CD4-positive, alpha-beta T cell treated with Interleukin-1 beta for 1 hour (primary cell): ENCODE data around the gene MRPS2.

ENCODE experiments used
- DNase-seq, 2 donors: peaks; one replicate each; pipeline ENCODE4 v3.0.0-alpha.2; 2020 to 2022

MRPS2 gene

DNA sequence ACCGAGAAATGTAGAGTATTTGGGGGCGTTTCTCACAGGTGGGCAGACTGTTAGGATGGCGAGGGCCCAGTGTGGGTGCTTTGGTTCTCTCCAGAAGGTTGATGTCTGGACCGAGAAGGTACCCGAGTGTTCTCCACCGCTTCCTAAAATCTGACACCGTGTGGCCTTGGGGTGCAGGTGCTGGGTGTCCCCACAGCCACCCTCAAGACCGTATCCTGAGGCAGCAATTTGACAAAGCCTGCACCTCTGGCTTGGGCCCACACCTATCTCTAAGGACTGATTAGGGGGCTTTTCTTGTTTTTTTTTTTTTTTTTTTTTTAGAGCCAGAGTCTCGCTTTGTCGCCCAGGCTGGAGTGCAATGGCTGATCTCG, 19.6 kb upstream of the MRPS2 start:
- no peak for DNase-seq

DNA sequence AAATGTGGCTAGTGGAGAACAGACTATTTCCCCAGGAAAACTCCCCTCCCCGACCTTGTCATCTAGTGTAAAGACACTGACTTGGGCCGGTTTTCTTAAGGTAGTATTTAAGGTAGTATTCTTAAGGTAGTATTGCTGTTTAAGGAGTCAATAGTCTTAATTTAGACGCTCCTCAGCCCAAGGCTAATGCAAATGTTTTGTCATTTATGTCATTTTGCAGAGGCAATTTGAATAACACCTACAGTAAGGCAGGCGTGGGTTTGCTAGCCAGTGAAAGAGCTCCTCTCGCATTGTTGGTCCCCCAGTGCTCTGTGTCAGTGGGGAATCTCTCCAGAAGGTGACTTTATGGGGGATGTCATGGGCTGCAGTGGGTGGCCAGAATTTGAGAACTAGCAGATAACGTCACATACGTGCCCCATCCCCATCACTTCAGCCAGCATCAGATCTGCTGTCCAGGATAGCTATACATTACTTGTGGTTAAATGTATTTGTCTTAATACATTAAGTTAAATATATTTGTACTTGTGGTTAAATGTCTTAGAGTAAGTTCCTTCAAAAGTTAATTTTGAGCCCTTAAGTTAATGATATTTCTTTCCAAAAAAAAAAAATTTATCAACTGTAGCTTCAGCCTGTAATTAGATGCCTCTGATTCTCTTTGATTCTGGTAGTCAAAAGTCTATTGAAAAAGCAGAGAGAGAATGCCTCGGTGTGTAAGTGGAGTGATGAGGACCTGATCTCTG, 18.3 kb upstream of the MRPS2 start:
- DNase-seq, result no peak

DNA sequence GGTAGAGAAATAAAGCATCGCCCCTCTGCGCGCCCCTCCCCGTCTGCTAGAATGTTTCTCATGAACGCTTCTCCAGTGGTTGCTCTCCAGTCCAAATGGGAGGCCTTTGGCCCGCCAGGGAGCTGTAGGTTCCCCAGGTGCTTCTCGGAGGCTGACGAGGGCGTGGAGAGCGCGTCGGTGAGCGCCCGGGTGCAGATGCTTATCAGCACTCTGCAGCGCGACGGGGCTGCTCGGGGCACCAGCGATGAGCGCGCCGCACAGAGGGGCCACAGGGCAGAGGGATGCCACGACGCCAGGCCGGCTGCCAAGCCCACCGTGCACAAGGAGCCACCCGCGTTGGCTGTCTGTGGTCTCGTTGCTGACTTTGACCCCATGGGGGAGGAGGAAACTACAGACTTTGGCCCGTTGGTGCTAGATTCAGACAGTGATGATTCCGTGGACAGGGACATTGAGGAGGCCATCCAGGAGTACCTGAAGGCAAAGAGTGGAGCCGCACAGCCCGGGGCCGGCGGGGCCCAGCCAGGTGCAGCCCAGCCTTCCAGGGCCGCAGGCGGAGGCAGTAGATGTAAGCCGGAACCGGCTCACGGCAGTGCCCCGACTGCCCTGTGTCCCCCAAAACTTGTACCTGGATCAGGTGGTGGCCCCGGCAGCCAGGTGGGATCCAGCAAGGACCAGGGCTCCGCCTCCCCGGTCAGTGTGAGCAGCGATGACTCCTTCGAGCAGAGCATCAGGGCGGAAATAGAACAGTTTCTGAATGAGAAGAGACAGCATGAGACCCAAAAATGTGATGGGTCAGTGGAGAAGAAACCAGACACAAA, 15.8 kb upstream of the MRPS2 start:
- DNase-seq, result no peak

DNA sequence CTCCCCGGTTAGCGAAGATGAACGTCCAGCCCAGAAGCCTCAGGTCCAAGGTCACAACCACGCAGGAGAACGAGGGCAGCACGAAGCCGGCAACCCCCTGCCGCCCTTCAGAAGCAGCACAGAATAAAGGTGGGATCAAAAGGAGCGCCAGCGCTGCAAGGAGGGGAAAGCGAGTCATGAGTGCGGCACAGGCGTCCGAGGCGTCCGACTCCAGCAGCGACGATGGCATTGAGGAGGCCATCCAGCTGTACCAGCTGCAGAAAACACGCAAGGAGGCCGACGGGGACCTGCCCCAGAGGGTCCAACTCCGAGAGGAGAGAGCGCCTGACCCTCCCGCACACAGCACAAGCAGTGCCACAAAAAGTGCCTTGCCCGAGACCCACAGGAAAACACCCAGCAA, 15.1 kb upstream of the MRPS2 start:
- no peak for DNase-seq

DNA sequence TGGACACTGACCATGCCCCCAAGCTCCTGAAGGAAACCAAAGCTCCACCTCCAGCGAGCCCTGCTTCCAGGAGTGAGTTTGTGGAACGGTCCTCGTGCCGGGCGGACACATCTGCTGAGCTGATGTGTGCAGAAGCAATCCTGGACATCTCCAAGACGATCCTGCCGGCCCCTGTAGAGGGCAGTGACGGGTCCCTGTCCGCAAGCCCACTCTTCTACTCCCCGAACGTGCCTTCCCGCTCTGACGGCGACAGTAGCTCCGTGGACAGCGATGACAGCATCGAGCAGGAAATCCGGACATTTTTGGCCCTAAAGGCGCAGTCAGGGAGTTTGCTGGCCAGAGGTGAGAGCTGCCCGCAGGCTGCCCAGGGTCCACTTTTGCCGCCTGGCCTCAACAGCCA, 14.7 kb upstream of the MRPS2 start:
- no peak for DNase-seq

DNA sequence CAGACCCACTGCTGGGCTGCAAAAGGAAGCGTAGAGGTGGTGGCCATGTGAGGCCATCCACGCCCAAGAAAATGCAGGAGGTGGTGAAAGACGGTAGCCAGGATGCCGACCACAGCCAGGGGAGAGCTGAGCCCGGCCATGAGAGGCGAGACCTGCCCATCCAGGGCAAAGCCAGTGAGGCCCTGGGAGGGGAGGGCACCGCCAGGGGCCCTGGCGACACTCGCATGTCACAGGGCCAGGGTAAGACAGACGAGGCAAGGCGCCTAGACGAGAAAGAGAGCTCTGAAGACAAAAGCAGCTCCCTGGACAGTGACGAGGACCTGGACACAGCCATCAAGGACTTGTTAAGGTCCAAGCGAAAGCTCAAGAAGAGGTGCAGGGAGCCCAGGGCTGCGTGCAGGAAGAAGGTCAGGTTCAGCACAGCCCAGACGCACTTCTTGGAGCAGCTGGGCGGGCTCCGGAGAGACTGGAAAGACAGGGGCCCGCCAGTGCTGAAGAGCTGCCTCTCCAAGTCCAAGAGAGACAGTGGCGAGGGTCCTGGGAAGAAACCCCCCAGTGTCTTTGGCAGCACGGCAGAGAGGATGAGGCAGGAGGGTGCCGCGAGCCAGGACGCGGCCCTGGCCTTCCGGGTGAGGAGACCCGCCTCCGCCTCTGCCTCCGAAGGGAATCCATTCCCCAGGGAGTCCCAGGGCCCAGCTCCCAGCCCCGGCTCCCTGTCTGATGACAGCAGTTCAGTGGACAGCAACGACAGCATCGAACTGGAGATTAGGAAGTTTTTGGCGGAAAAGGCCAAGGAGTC, 14.0 kb upstream of the MRPS2 start:
- no peak for DNase-seq

DNA sequence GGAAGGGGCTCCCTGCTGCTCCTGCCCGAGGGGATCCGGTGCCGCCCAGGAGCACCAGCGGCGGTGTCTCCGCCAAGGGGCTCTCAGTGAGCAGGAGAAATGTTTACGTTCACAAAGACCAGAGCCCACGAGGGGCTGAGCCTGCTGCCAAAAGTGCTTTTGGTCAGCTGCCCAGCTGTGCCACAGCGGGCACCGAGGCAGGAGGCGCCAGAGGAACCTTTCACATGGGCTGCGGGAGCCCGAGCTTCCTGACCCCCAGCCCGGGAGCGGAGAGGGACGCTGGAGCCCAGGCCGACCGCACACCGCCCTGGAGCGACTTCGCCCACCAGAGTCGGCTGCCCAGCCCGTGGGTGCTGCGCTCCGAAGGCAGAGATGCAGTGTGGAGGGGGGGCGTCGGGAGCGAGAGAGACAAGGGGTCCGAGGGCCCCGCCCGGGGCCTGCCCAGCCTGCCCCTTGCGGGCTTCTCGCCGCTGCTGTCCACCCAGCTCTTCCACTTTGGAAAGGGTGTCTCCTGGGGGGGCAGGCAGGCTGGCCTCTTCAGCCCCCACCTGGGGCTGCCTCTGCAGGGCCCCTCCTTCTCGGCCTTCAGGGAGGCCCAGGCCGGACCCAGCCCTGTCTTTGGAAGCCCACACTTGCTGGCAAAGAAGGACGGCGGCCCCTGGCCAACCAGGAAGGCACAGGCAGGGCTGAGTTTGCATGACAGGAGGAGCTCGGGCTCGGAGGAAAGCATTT, 13.0 kb upstream of the MRPS2 start:
- DNase-seq, result no peak

DNA sequence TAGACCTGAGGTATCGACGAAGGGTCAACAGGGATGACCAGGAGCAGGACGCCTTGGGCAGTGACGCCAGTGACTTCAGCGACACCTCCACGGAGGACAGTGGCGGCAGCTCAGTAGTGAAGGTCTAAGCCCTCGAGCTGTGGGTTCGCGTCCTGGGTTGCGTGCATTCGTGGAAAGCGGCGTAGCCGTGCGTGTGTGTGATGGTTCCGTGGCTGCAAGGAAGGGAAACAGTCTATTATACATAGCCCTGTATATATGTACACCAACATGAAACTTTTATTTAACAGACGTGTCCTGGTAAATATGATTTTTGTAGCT, 12.5 kb upstream of the MRPS2 start:
- no peak for DNase-seq

DNA sequence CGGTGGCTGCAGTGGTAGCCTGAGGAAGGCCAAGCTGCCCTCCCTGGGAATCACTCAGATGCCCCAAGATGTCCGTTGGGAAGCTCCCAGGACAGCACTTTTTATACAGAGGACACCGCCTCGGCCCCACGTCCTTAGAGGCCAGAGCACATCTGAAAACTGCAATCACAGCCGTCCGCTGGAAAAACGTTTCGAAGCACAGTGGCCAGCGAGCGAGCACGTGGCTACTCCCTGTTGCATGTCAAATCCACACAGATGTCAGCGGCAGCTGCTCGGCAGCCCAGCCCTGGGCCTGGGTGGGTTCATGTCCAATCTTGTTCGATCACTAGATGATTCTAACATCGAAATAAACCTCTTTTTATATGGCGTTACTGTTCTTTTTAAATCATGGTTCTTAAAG, 12.0 kb upstream of the MRPS2 start:
- no peak for DNase-seq

DNA sequence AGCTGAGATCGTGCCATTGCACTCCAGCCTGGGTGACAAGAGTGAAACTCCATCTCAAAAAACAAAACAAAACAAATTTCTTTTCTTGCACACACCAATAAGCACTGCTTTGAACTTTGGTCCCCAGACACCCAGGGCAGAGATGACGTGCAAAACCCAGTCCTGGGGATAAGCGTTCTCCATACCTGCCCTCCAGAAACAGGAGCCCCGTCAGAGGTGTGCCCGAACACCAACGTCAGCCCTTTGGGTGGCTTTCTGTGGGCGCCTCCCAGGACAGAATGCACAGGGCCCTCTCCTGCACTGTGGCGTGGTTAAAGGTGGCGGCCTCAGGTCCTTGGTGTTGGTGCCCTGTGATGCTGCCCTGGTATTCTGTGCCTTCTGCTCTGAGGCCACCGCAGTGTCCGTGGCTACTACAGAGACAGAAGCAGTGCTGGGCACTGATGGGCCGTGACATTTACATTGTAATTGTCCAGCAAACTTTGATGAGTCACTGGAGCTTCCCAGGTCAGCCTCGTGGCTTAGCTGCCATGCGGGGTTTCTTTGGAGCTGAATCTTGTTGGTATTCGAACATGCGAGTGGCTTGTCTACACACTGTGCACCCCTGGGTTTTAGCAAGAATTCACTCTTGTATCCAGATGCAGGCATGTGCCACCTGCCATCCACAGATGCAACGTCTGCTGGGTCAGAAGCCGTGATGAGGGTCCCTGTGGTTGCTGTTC, 11.1 kb upstream of the MRPS2 start:
- no peak for DNase-seq

DNA sequence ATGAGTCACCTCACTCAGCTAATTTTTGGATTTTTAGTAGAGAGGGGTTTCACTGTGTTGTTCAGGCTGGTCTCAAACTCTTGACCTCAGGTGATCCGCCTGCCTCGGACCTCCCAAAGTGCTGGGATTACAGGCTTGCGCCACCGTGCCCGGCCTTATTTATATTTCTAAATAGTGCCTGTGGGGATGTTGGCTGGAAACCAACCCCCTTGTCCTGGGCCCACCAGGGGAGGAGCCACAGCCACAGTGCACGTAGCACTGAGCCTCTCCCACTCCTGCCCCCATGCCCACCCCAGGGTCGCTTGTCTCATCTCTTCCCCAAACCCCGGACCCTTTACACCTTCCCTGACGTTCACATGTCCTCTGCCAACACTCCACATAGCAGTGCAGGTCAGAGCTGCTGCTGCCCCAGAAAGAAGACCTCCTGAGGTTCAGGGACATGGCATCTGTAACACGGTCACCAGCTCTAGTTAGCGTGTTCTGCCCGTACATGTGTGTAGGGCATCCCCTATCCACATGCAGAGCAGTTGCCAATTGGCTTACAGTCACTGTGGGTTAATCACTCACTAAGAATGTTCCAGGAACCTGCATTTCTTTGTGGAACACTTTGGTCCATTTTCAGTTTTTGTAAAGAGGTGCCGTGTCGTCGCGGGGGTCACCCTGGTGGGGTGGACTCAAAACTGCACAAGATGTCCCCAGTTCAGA, 10.2 kb upstream of the MRPS2 start:
- DNase-seq, result no peak

DNA sequence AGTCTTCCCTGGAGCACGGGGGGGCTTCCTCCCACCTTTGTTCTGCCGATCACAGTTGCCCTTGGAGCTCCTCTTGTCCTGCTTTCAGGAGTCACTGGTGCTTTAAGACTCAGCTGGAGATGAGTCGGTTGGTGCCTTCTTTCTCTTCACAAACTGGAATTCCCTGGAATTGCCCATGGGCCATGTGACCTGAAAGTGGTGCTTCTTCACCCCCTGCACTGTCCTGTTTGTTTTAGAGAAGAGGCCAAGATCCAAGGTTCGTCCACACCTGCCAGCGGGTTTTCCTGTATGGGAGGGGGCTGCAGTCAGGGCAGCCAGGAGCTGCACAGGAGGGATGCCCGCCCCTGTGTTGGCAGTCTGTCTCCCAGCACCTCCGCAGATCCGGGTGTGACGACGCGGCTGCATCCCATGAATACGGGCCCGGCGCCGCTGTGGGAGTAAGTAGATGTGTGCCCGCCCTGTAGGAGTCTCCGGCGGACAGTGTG, 9.5 kb upstream of the MRPS2 start:
- DNase-seq, result no peak

DNA sequence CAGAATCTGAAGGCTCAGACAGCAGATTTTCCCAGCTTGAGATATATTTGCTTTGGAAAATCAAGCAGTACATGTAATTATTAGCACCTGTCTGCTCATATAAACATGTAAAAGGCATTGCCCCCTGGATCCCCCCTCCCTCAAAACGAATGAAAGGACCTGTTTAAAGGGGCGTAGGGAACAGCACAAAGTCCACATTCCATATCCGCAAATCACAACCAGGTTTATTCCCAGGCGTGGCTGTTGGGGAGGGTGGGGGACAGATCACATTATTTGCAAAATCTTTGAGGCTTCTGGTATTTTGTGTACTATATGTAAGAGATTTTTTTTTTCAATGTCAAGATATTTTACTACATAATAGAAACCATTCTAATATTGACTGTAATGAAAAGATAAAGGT, 8.7 kb upstream of the MRPS2 start:
- no peak for DNase-seq

DNA sequence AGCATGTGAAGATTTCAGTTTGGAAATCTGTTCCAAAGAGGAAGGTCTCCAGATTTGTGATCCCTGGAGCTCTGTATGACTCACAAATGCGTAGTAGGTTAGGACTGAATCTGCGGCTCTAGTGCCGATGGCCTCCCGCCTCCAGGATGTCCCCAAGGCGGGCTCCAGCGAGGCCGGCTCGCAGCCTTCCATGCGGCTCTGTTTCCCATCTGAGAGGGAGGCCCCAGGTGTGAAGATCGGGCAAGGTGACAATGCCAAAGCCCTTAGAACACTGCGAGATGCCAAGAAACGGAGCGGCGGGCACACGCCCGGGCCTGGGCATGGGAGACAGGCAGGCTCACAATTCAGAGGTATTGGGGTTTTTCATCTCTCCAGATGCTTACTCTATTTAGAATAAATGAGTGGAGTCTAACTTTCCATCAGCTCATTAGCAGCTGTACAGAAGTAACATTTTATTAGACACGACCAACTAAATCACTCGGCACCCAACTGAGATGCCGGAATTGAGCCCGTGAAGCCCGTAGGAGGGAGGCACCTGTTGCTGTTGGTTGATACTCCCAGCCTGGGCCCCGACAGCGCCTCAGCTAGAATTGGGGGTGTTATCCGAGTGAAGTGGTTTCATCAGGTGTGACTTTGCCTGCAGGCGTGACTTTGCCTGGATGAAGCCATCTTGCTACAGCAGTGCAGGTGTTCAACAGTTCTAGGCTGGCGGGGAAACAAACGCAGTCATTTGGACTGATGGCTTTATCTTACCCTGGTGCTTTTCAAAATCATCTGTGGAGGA, 7.4 kb upstream of the MRPS2 start:
- no peak for DNase-seq

DNA sequence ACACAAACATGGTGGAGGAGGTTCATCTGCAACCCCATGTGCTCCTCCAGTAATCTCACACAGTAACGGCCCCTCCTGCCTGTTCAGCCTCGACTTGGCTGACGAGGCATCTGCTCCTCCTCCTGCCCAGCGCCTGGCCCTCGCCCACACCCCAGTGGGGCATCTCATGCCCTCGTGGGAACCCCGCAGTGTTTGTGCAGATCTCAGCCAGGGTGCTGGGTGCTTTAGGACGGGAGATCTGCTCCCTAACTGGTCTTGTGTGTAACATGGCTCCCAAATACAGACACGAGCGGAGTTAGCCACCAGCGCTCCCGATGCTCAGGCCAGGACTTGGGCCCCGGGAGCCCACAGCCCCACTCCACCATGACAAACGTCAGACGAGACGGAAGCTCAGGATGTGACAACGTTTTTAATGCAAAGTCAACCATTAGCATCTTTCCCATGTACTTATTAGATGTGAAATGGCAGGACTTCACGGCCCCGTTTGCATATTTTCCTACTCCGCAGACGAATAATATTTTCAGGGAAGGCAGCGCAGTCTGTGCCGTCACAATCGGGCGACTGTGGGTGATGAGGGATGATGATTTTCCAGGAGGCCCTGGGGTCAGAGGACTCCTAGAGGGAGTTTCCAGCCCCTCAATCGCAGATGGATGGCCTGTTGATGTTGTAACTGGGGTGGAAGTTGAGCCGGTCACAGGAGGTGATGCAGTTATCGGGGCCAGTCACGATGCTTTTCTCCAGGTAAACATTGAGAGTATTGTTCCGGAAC, 5.5 kb upstream of the MRPS2 start:
- DNase-seq, result no peak

DNA sequence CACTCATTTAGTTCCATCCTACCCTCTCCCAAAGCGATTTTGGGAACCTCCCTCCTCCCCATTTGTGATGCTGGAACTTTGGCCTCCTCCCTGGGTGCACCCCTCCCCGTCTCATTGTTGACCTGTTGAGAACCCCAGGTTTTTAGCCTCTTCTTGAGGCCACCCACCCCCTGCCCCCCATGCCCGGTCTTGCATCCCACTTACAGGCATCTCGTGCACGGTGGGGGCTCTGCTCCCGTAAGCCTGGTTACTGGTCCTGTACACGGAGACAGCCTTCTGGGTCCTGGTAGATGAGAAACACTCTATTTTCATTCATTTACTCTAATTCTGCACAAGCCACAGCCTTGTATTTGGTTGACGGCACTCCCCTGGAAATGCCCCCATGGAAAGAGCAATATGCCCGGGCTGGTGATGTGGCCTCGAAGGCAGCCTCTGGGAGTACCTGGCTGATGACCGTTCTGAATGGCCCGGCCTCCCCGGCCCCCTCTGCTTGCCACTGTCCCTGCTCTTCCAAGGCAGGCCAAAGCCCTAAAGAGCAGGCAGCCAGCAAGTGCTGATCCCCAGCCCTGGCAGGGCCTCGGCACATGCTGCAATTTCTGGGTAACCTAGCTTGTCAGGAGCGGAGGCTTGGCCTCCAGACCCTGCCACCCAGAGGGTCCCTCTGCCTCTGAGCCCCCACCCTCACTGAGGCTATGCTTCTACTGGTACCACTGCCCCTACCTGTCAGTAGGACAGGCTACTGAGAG, 1.9 kb upstream of the MRPS2 start:
- DNase-seq, result no peak

DNA sequence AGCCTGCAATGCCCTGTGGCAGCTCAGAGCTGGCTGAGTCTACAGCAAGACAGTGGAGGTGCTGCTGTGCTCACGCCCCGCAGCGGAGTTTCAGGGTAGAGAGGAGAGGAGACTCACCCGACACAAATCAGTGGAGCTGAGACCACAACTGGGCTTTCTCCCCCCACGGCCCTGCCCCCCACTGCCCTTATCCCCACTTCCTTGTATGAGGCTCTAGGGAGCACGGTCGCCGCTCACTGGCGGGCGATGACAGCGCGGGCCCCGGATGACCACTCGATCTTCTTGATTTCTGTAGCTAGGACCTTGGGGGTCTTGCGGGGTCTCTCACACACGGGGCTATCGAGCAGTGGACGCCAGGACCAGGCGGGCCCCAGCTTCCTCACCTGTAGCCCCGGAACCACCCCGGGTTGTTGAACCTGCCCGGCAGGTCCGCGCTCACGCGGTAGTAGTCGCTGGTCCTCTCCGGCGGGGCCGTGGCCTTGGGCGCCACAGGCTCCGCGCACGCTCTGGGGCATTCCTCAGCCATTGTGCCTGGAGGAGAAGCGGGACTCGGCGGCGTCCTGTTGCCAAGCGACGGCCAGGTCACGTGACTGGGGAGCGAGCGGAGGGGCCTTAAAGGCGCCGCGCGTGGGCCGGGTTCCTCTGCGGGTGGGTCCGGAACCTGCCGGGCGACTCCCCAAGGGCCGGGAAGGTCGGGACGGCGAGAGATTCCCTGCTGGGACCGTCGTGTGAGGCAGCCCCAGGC, 984 bp upstream of the MRPS2 start:
- peak; percentile 88 to 89 for DNase-seq

DNA sequence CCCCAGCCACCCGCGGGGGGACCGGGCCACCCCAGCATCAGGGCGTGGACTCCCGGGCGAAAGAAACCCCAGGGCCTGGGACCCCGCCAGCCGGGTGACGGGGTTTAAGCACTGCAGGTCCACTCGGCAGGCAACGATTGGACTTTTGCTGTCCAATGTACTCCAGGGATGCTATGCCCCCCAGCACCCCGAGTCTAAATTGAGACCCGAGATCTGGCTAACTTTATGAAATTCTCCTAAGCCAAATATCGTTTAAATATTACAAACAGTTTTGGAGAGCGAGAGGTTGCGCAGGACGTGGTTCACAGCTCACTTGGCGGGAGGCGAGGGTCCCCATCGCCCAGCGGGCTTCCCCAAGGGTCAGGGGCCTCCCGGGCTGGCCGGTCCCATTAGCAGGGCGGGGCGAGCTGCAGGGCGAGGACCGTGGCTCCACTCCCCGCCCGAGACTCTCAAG, 384 bp upstream of the MRPS2 start:
- no peak for DNase-seq
